ENCODE measurements around the gene LRCH1. TPM values are rescaled to one million over a fixed set of nuclear protein-coding genes. Genes with fewer than 3 reads are reported as not detected.

LRCH1 gene
- total and polyA plus RNA-seq, 2 of the 4 experiments (the other 2 are of a cell fraction): 7.0 to 8.8 TPM

DNA sequence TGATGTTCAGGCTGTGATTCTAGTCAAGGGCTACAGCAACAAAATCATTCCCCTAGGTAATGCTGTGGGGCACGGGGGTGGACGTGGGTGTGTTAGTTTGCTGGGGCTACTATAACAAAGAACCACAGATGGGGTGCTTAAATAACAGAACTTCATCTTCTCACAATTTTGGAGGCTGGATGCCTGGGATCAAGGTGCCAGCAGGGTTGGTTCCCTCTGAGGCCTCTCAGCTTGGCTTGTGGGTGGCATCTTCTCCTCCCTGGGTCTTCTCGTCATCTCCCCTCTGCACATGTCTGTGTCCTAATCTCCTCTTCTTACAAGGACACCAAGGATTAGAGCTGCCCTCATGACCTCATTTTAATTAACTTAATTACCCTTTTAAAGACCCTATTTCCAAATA, 129.0 kb downstream of the LRCH1 start:
- Histone ChIP-seq H2AK5ac (ENCODE audit: low read depth, low read length) (no peak overlapping the region), H3K4me3 (ENCODE audit: insufficient read depth, low read depth, low read length) (no peak overlapping the region), H2BK5ac (ENCODE audit: low read depth, low read length, poor library complexity, severe bottlenecking) (no peak overlapping the region), H3K9me1 (ENCODE audit: insufficient read depth, low read length) (peaks cover 7% of the 10 kb centered on the region), H2AFZ (replicated peaks; ENCODE audit: low read length, poor library complexity) (no peak overlapping the region), H4K5ac (ENCODE audit: low read depth, low read length) (no peak overlapping the region), H3K23ac (ENCODE audit: low read depth, low read length) (no peak overlapping the region), H4K8ac (ENCODE audit: low read depth in 2 of 2, low read length in 2 of 2) (no peak overlapping the region), H3K27ac (ENCODE audit: insufficient read depth, low read length) (no peak overlapping the region), H2BK15ac (ENCODE audit: low read depth, low read length) (no peak overlapping the region), H3K9me3 (ENCODE audit: control insufficient read depth, insufficient read depth, low read length) (no peaks in the 10 kb centered on the region), H2BK120ac (ENCODE audit: low read depth, low read length) (no peak overlapping the region), H3K4me2 (ENCODE audit: low read depth, low read length) (no peak overlapping the region), H2AK9ac (replicated peaks; ENCODE audit: low read depth, low read length, poor library complexity) (no peak overlapping the region), H3K9ac (ENCODE audit: low read depth, low read length) (no peak overlapping the region), H3K4me1 (ENCODE audit: control insufficient read depth, insufficient read depth, low read length) (peaks cover 14% of the 10 kb centered on the region), H2BK20ac (ENCODE audit: low read depth, low read length) (no peak overlapping the region), H4K91ac (ENCODE audit: insufficient read depth, low read depth, low read length) (no peak overlapping the region), H3K4ac (ENCODE audit: low read depth, low read length) (no peak overlapping the region), H3K18ac (ENCODE audit: low read depth, low read length) (no peak overlapping the region), H3K79me1 (ENCODE audit: low read depth in 1 of 2, low read length in 2 of 2) (peaks cover 35 to 42% of the 10 kb centered on the region in 2 experiments), H3K14ac (replicated peaks; ENCODE audit: low read depth, low read length) (no peak overlapping the region), H3K36me3 (ENCODE audit: control insufficient read depth, insufficient read depth, low read length) (no peaks in the 10 kb centered on the region), H3K27me3 (ENCODE audit: control insufficient read depth, insufficient read depth, low read length) (no peaks in the 10 kb centered on the region), H4K20me1 (ENCODE audit: insufficient read depth, low read length) (peaks cover 8% of the 10 kb centered on the region; the same call in 1 of the 2 replicates), H3K56ac (ENCODE audit: extremely low read depth, insufficient read depth, low read length) (no peak overlapping the region)
- WGBS, 2 experiments (ENCODE audit: extremely low coverage in 2 of 2, insufficient read length in 1 of 2): no CpG with 5 or more reads among the region's 3 CpGs
- TF ChIP-seq POLR2A (IDR thresholded peaks at IDR 0.05; ENCODE audit: low read depth, low read length): no peak
- no peak for TF ChIP-seq SMC3 (IDR thresholded peaks at IDR 0.05; ENCODE audit: low read depth, low read length)
- TF ChIP-seq, protein P1, sequence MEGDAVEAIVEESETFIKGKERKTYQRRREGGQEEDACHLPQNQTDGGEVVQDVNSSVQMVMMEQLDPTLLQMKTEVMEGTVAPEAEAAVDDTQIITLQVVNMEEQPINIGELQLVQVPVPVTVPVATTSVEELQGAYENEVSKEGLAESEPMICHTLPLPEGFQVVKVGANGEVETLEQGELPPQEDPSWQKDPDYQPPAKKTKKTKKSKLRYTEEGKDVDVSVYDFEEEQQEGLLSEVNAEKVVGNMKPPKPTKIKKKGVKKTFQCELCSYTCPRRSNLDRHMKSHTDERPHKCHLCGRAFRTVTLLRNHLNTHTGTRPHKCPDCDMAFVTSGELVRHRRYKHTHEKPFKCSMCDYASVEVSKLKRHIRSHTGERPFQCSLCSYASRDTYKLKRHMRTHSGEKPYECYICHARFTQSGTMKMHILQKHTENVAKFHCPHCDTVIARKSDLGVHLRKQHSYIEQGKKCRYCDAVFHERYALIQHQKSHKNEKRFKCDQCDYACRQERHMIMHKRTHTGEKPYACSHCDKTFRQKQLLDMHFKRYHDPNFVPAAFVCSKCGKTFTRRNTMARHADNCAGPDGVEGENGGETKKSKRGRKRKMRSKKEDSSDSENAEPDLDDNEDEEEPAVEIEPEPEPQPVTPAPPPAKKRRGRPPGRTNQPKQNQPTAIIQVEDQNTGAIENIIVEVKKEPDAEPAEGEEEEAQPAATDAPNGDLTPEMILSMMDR (conservative IDR thresholded peaks at IDR 0.05; ENCODE audit: low read depth, low read length): no peak
- TF ChIP-seq RCOR1 (IDR thresholded peaks at IDR 0.05; ENCODE audit: insufficient replicate concordance, low read length): no peak
- no peak for TF ChIP-seq MXI1 (IDR thresholded peaks at IDR 0.05; ENCODE audit: borderline replicate concordance, low read depth, low read length)
- no peak for TF ChIP-seq RAD21 (IDR thresholded peaks at IDR 0.05; ENCODE audit: low read length)
- no peak for TF ChIP-seq CHD1 (IDR thresholded peaks at IDR 0.05; ENCODE audit: low read depth, low read length)
- TF ChIP-seq RFX5 (IDR thresholded peaks at IDR 0.05; ENCODE audit: low read depth, low read length): no peak
- TF ChIP-seq MAFK (IDR thresholded peaks at IDR 0.05; ENCODE audit: low read depth, low read length): no peak
- TF ChIP-seq CEBPB (IDR thresholded peaks at IDR 0.05; ENCODE audit: low read depth, low read length): no peak
- TF ChIP-seq, protein P2, sequence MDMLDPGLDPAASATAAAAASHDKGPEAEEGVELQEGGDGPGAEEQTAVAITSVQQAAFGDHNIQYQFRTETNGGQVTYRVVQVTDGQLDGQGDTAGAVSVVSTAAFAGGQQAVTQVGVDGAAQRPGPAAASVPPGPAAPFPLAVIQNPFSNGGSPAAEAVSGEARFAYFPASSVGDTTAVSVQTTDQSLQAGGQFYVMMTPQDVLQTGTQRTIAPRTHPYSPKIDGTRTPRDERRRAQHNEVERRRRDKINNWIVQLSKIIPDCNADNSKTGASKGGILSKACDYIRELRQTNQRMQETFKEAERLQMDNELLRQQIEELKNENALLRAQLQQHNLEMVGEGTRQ (IDR thresholded peaks at IDR 0.05; ENCODE audit: low read depth, low read length): no peak
- no peak for TF ChIP-seq MAZ (IDR thresholded peaks at IDR 0.05; ENCODE audit: borderline replicate concordance, low read depth, low read length)
- TF ChIP-seq NFE2L2 (IDR thresholded peaks at IDR 0.05; ENCODE audit: low read depth, low read length): no peak
- TF ChIP-seq BHLHE40 (IDR thresholded peaks at IDR 0.05; ENCODE audit: low read depth, low read length): no peak
- TF ChIP-seq FOS (IDR thresholded peaks at IDR 0.05; ENCODE audit: low read depth, low read length): no peak
- TF ChIP-seq, protein P3, sequence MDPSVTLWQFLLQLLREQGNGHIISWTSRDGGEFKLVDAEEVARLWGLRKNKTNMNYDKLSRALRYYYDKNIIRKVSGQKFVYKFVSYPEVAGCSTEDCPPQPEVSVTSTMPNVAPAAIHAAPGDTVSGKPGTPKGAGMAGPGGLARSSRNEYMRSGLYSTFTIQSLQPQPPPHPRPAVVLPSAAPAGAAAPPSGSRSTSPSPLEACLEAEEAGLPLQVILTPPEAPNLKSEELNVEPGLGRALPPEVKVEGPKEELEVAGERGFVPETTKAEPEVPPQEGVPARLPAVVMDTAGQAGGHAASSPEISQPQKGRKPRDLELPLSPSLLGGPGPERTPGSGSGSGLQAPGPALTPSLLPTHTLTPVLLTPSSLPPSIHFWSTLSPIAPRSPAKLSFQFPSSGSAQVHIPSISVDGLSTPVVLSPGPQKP (IDR thresholded peaks at IDR 0.05; ENCODE audit: borderline replicate concordance, low read depth, low read length): no peak
- no peak for DNase-seq
- no peak for ATAC-seq (ENCODE audit: low read depth)
- intact Hi-C loops (cut with micrococcal nuclease) (loop anchor here (5.0 kb wide), 2 partner anchors 65 to 130 kb away; partner anchors contain the start of gene LRCH1), dilution Hi-C loops (cut with HindIII; ENCODE audit: low sequenced_read_pairs, unreplicated experiment) (no loop called here), in situ Hi-C loops (cut with MboI; ENCODE audit: low sequenced_read_pairs) (loop anchor here (10.0 kb wide), 1 partner anchor 127 kb away; the partner anchor contains the start of gene LRCH1)
- no TSS peak for BruUV-seq (replicated peaks)
- ChIA-PET CTCF (no interaction called here), POLR2A (ENCODE audit: unreplicated experiment) (no interaction called here)
